ENCODE data around the gene FICD. TPM values are rescaled to one million over a fixed set of nuclear protein-coding genes. Genes with fewer than 3 reads are reported as not detected.

The FICD gene
- total and polyA plus RNA-seq, 2 of the 13 experiments (the other 11 are each of a cell fraction or from before 2014, with no cell fraction given): 0.99 to 3.0 TPM

DNA sequence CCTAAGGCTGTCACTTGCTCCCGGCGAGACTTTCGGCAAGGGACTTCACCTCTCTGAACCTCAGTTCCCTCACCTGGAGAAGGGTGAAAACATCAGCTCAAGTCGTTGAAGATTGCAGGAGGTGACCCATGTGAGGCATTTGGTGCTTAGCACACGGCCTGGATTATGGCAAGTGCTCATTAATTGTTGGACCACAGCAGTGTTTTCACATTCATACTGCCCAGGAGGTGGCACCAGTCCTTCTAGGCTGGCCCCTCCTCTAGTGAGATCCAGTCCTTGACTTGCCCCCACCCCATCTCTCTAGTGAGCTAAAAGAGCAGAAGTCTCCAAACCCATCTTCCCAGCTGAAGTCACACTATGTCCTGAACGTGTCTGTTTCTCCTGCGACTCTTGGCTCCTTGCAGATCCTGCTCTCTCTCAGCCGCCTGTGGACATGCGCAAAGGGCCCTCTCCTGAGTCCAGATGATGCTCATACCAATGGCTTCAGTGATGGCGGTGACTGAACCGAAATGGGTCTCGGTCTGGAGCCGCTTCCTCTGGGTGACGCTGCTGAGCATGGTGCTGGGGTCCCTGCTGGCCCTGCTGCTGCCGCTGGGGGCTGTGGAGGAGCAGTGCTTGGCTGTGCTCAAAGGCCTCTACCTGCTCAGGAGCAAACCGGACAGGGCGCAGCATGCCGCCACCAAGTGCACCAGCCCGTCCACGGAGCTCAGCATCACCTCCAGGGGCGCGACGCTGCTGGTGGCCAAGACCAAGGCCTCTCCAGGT is 1.6 kb downstream of the FICD start:
- in situ Hi-C loops (cut with HindIII; ENCODE audit: extremely low pct_ligation_motif_present, low pct_unique_long_range_greater_than_20kb): no loop called here
- FAIRE-seq: no peak
- Histone ChIP-seq H3K27ac (ENCODE audit: extremely low read length, insufficient read depth, low read length) (no peak overlapping the region), H2AFZ (ENCODE audit: low read length) (no peak overlapping the region), H4K20me1 (ENCODE audit: insufficient read depth, low read length) (no peaks in the 10 kb centered on the region; the same call in 1 of the 2 replicates), H3K4me3 (replicated peaks in 1 of 3; ENCODE audit: insufficient read depth in 1 of 3, low read depth in 2 of 3, low read length in 3 of 3) (peak overlapping the region in 1 of 3 experiments; percentile 88; a peak in 1 of 6 replicates), H3K36me3 (replicated peaks in 1 of 2; ENCODE audit: control insufficient read depth in 1 of 2, insufficient read depth in 2 of 2, low read length in 2 of 2) (peaks cover 16 to 36% of the 10 kb centered on the region in 2 experiments), H3K4me1 (ENCODE audit: insufficient read depth, low read length) (peaks cover 19% of the 10 kb centered on the region), H3K79me2 (ENCODE audit: insufficient read depth, low read length) (no peaks in the 10 kb centered on the region), H3K4me2 (ENCODE audit: low read depth, low read length) (peak overlapping the region; percentile 95), H3K9ac (ENCODE audit: insufficient read depth, low read depth, low read length) (no peak overlapping the region), H3K9me3 (ENCODE audit: low read length) (no peaks in the 10 kb centered on the region), H3K27me3 (ENCODE audit: control insufficient read depth in 1 of 2, insufficient read depth in 2 of 2, low read length in 2 of 2) (no peaks in the 10 kb centered on the region)
- ATAC-seq: peak; percentile 10; the same call in 1 of the 3 replicates
- WGBS (ENCODE audit: low lambda C conversion rate): 95% methylated on average over 14 of the region's 23 CpGs
- CTCF ChIA-PET (ENCODE audit: low intra/inter-chr PET ratio, low total read pairs): no interaction called here
- intact Hi-C loops (cut with micrococcal nuclease; ENCODE audit: unreplicated experiment): no loop called here
- BruUV-seq (replicated peaks): no TSS peak
- DNase-seq (ENCODE audit: low spot score): no peak
- POLR2A ChIA-PET: no interaction called here
- TF ChIP-seq ZNF564 (CRISPR knock-in tag; IDR thresholded peaks at IDR 0.05) (no peak), AGO2 (optimal IDR thresholded peaks at IDR 0.05; ENCODE audit: low read depth, low read length) (peak; percentile 57)
- TF ChIP-seq, protein P1, sequence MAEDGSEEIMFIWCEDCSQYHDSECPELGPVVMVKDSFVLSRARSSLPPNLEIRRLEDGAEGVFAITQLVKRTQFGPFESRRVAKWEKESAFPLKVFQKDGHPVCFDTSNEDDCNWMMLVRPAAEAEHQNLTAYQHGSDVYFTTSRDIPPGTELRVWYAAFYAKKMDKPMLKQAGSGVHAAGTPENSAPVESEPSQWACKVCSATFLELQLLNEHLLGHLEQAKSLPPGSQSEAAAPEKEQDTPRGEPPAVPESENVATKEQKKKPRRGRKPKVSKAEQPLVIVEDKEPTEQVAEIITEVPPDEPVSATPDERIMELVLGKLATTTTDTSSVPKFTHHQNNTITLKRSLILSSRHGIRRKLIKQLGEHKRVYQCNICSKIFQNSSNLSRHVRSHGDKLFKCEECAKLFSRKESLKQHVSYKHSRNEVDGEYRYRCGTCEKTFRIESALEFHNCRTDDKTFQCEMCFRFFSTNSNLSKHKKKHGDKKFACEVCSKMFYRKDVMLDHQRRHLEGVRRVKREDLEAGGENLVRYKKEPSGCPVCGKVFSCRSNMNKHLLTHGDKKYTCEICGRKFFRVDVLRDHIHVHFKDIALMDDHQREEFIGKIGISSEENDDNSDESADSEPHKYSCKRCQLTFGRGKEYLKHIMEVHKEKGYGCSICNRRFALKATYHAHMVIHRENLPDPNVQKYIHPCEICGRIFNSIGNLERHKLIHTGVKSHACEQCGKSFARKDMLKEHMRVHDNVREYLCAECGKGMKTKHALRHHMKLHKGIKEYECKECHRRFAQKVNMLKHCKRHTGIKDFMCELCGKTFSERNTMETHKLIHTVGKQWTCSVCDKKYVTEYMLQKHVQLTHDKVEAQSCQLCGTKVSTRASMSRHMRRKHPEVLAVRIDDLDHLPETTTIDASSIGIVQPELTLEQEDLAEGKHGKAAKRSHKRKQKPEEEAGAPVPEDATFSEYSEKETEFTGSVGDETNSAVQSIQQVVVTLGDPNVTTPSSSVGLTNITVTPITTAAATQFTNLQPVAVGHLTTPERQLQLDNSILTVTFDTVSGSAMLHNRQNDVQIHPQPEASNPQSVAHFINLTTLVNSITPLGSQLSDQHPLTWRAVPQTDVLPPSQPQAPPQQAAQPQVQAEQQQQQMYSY (CRISPR knock-in tag; IDR thresholded peaks at IDR 0.05): no peak

All from HepG2 (cell line).